Measurements from ENCODE around the gene PES1.

The PES1 gene

DNA sequence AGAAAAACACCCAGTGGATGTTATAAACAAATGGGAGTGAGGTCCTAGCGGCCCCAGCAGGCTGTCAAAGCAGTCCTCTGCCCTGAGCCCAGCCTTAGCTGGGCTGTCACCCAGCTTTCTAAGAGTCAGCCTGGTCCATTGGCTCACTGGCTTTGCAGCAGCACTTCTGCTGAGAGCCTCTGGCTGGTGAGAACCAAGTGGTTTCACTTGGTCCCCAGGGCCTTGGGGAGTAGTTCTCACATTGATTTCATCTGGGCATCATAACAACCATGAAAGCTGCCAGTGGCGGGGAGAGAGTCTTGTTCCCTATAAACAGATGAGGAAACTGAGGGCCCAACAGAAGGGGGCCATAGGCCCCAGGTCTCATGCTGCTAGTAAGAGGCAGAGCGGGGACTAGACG, 56.5 kb downstream of the PES1 start:
- intact Hi-C loops (cut with DNase I; ENCODE audit: low total_unique reads), result no loop called here

DNA sequence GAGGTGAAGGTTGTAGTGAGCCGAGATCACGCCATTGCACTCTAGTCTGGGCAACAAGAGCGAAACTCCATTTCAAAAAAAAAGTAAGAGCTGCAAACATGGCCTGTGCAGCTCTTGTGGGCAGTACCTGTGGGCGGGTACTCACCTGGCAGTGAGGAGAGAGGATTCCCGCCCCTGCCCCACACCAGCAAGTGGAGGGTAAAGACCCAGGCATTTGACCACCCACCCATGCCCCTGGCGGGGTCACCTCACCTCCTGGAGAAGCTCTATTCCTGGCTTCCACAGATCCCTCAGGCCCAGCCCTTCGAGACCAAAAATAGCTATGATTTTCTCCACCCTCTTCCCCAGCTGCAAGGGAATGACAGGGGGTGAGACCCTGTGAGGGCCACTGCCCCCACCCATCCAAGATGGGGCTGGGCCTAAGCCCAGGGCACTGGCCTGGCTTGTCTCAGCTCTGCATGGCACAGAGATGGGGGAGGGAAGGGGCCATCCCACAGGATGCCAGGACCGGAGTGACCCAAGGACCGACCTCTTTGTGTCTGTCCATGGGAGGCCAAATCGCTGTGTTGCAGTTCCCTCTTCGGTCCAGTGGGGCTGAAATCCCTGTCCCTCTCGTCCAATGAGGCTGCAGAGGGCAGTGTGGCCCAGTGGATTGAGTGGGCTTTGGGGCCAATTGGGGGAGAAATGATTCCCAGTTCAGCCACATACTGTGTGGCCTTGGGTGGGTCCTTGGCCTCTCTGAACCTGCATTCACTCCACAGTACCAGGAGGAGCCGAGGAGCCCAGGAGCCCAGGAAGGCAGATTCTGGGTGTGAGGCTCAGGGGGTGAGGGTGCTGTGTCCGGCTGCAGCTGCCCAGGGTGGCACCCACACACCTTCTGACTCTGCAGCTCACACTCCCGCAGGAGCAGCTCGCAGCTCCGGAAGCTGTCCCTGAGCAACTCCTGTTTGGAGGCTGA, 59.8 kb downstream of the PES1 start:
- Histone ChIP-seq H3K27me3 (no peaks in the 10 kb centered on the region), H3K9me3 (no peaks in the 10 kb centered on the region), H3K27ac (no peak overlapping the region), H3K36me3 (no peaks in the 10 kb centered on the region), H3K4me3 (no peak overlapping the region), H3K4me1 (no peaks in the 10 kb centered on the region)
- DNase-seq, result no peak
- intact Hi-C loops (cut with DNase I; ENCODE audit: low total_unique reads), result no loop called here
- TF ChIP-seq, protein P1, sequence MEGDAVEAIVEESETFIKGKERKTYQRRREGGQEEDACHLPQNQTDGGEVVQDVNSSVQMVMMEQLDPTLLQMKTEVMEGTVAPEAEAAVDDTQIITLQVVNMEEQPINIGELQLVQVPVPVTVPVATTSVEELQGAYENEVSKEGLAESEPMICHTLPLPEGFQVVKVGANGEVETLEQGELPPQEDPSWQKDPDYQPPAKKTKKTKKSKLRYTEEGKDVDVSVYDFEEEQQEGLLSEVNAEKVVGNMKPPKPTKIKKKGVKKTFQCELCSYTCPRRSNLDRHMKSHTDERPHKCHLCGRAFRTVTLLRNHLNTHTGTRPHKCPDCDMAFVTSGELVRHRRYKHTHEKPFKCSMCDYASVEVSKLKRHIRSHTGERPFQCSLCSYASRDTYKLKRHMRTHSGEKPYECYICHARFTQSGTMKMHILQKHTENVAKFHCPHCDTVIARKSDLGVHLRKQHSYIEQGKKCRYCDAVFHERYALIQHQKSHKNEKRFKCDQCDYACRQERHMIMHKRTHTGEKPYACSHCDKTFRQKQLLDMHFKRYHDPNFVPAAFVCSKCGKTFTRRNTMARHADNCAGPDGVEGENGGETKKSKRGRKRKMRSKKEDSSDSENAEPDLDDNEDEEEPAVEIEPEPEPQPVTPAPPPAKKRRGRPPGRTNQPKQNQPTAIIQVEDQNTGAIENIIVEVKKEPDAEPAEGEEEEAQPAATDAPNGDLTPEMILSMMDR (IDR thresholded peaks at IDR 0.05), result no peak

More for the DNA sequence above, 56.5 kb downstream of the PES1 start:
- Histone ChIP-seq H3K36me3 (no peaks in the 10 kb centered on the region), H3K27ac (no peak overlapping the region), H3K4me1 (no peaks in the 10 kb centered on the region), H3K9me3 (no peaks in the 10 kb centered on the region), H3K27me3 (peaks cover 0 to 6% of the 10 kb centered on the region in 2 donors), H3K4me3 (no peak overlapping the region)
- no peak for DNase-seq
- TF ChIP-seq, protein P1 (IDR thresholded peaks at IDR 0.05), result no peak

DNA sequence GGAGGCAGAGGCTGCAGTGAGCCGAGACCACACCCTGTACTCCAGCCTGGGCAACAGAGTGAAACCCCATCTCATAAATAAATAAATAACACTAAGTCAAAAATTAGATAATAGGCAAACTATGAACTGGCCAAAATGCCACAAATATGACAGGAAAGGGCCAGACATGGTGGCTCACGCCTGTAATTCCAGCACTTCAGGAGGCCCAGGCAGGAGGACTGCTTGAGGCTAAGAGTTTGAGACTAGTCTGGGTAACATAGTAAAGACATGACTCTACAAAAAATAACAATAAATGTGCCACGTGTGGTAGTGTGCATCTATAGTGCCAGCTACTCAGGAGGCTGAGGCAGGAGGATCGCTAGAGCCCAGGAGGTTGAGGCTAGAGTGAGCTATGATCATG, 65.1 kb downstream of the PES1 start:
- intact Hi-C loops (cut with DNase I; ENCODE audit: low total_unique reads), result no loop called here
- Histone ChIP-seq H3K4me3 (no peak overlapping the region), H3K4me1 (no peaks in the 10 kb centered on the region), H3K36me3 (no peaks in the 10 kb centered on the region), H3K27me3 (peaks cover 0 to 15% of the 10 kb centered on the region in 2 donors), H3K9me3 (no peaks in the 10 kb centered on the region), H3K27ac (no peak overlapping the region)
- TF ChIP-seq, protein P1 (IDR thresholded peaks at IDR 0.05), result no peak
- no peak for DNase-seq

All from tibial artery (tissue), 4 donors.